ENCODE results near the gene MAGEF1.

GRCh38 chr3:184685646-184686045 lies 26.2 kb downstream of the MAGEF1 start:
- TF ChIP-seq CTCF (IDR thresholded peaks at IDR 0.05; ENCODE audit: extremely low read depth in 1 of 2, insufficient read depth in 1 of 2, low read depth in 1 of 2, low read length in 2 of 2) (no peak), POLR2AphosphoS5 (IDR thresholded peaks at IDR 0.05; ENCODE audit: insufficient read depth, low read depth, low read length) (no peak), GATA2 (IDR thresholded peaks at IDR 0.05; ENCODE audit: insufficient read depth, insufficient read length, low read depth, low read length) (no peak), POLR2A (IDR thresholded peaks at IDR 0.05; ENCODE audit: low read depth, low read length) (no peak)

Measured in endothelial cell of umbilical vein (primary cell).